H1 (cell line): ENCODE measurements around the gene C22orf39. TPM values are rescaled to one million over a fixed set of nuclear protein-coding genes. Genes with fewer than 3 reads are reported as not detected.

Experiments used
- BRCA1 ChIP-seq: IDR thresholded peaks from 2 replicates; pipeline ENCODE4 v1.6.1; 2012; ENCODE audit warnings: low read depth, low read length, improper control_type of control experiment
- CHD7 ChIP-seq: fragments of 300-600 bp; sonication (generic); IDR thresholded peaks from 2 replicates; pipeline ENCODE4 v1.7.1; 2012; ENCODE audit warnings: low read length, moderate library complexity, mild to moderate bottlenecking, inconsistent platforms; ENCODE audit not compliant: insufficient replicate concordance
- EP300 ChIP-seq, 2 experiments: IDR thresholded peaks; 1 replicate in 1 of 2; 2 replicates in 1 of 2; pipeline ENCODE4 v1.6.1; 2011 to 2012; ENCODE audit warnings: low read depth in 2 of 2, low read length in 2 of 2, mild to moderate bottlenecking in 2 of 2, borderline replicate concordance in 1 of 2, inconsistent platforms in 1 of 2, moderate library complexity in 1 of 2
- MAFK ChIP-seq: IDR thresholded peaks from 2 replicates; pipeline ENCODE4 v1.6.1; 2012; ENCODE audit warnings: low read depth, mild to moderate bottlenecking, improper control_type of control experiment, low read length
- POLR2AphosphoS5 ChIP-seq: IDR thresholded peaks from 2 replicates; pipeline ENCODE4 v1.6.1; 2011; ENCODE audit warnings: low read depth, low read length
- POU5F1 ChIP-seq: IDR thresholded peaks from 2 replicates; pipeline ENCODE4 v1.6.1; 2011; ENCODE audit warnings: low read depth, mild to moderate bottlenecking, low read length, moderate library complexity
- SAP30 ChIP-seq: fragments of 300-600 bp; sonication (generic); IDR thresholded peaks from 2 replicates; pipeline ENCODE4 v1.7.1; 2012; ENCODE audit warnings: low read length, moderate library complexity, mild to moderate bottlenecking, inconsistent platforms; ENCODE audit not compliant: insufficient read depth, insufficient replicate concordance
- TAF1 ChIP-seq: IDR thresholded peaks from 2 replicates; pipeline ENCODE4 v1.6.1; 2011; ENCODE audit warnings: mild to moderate bottlenecking, low read depth, low read length
- TEAD4 ChIP-seq: IDR thresholded peaks from 2 replicates; pipeline ENCODE4 v1.6.1; 2012; ENCODE audit warnings: low read depth, low read length, inconsistent platforms, mixed read lengths
- ZNF274 ChIP-seq: IDR thresholded peaks from 2 replicates; pipeline ENCODE4 v1.7.0; 2012; ENCODE audit warnings: low read length, borderline replicate concordance; ENCODE audit errors: extremely low read depth
- polyA plus RNA-seq, 7 experiments: library from polyadenylated mRNA; depleted of rRNA in 3 of 7; stranded (reverse) in 5 of 7; unstranded in 2 of 7; fragments of >200 nt in 5 of 7; fragments of 200-250 nt in 2 of 7; gene quantifications; 1 replicate in 5 of 7; 2 replicates in 1 of 7; 4 replicates in 1 of 7; pipeline versions ENCODE4 v1.2.1 to v1.2.3, GENCODE V29; 2011 to 2013; ENCODE audit warnings: missing spikeins in 2 of 7, mixed read lengths in 2 of 7
- total RNA-seq: library from RNA; stranded (reverse); fragmentation: NEBNext Ultra II Directional; extraction: Animal tissue kit (Norgen Biotek cat#: 25700); gene quantifications from 2 replicates; pipeline ENCODE4 v1.2.1, GENCODE V29; 2021

C22orf39 gene
- total and polyA plus RNA-seq, 2 of the 8 experiments (the other 6 are each of a cell fraction or from before 2014, with no cell fraction given) = 22.7 to 27.7 TPM

- no peak for TF ChIP-seq CHD7
- no peak for TF ChIP-seq SAP30
- no peak for TF ChIP-seq MAFK
- TF ChIP-seq ZNF274 = no peak
- TF ChIP-seq POU5F1 = no peak
- no peak for TF ChIP-seq BRCA1
- TF ChIP-seq POLR2AphosphoS5 = no peak
- TF ChIP-seq TAF1 = no peak
- no peak for TF ChIP-seq EP300 (IDR thresholded peaks at IDR 0.05; ENCODE audit: borderline replicate concordance in 1 of 2, low read depth in 2 of 2, low read length in 2 of 2)
- TF ChIP-seq TEAD4 = no peak
These were observed 3.1 kb upstream of the C22orf39 start (continued) for GRCh38 chr22:19450363-19451175.
